ENCODE measurements around the gene CTNNA3. TPM values are rescaled to one million over a fixed set of nuclear protein-coding genes. Genes with fewer than 3 reads are reported as not detected.

The CTNNA3 gene
- polyA plus RNA-seq, 1 experiment = not detected

- DNase-seq (ENCODE audit: low read depth) = no peak
- Histone ChIP-seq H3K27me3 (ENCODE audit: control insufficient read depth, insufficient read depth, low read length) (no peaks in the 10 kb centered on the region), H3K4me3 (ENCODE audit: low read depth, low read length) (no peak overlapping the region), H3K36me3 (ENCODE audit: control insufficient read depth, insufficient read depth, low read length) (no peaks in the 10 kb centered on the region)
- ChIA-PET POLR2A (no interaction called here), CTCF (interaction anchor here (0.6 kb wide), 1 partner anchor 649 kb away, joined by 3 read pairs; no protein-coding TSS in a partner anchor)
- TF ChIP-seq CTCF (IDR thresholded peaks at IDR 0.05; ENCODE audit: insufficient read depth, low read depth, low read length) = no peak
Measured at GRCh38 chr10:66329147-66329546, 1366.8 kb downstream of the CTNNA3 start.

GRCh38 chr10:66326876-66327275, 1369.1 kb downstream of the CTNNA3 start:
- Histone ChIP-seq H3K4me3 (ENCODE audit: low read depth, low read length) (no peak overlapping the region), H3K27me3 (ENCODE audit: control insufficient read depth, insufficient read depth, low read length) (no peaks in the 10 kb centered on the region), H3K36me3 (ENCODE audit: control insufficient read depth, insufficient read depth, low read length) (no peaks in the 10 kb centered on the region)
- TF ChIP-seq CTCF (IDR thresholded peaks at IDR 0.05; ENCODE audit: insufficient read depth, low read depth, low read length) = no peak
- ChIA-PET CTCF (no interaction called here), POLR2A (no interaction called here)
- no peak for DNase-seq (ENCODE audit: low read depth)

DNA sequence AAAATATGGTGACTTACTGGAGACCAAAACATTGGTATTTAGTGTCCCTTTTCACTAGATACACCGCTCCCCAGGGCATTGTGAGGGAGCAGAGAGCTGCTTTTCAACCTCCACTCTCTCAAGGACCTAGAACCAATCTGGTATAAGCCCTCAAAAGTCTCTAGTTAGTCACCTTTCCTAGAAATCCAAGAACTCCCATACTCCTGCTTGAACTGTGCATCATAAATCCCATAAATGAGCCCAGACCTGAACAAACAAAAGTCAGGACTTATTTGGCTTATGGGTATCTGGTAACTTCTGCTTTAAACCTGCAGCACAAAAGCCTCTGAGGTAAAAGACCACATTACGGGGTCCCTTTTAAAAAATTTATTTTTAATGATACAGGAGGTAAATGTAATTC, 1373.2 kb downstream of the CTNNA3 start:
- DNase-seq (ENCODE audit: low read depth) = no peak
- no peaks in the 10 kb centered on the region for H3K27me3 ChIP-seq (ENCODE audit: control insufficient read depth, insufficient read depth, low read length)
- ChIA-PET POLR2A (no interaction called here), CTCF (no interaction called here)
- TF ChIP-seq CTCF (IDR thresholded peaks at IDR 0.05; ENCODE audit: insufficient read depth, low read depth, low read length) = no peak
- no peak overlapping the region for H3K4me3 ChIP-seq (ENCODE audit: low read depth, low read length)
- H3K36me3 ChIP-seq (ENCODE audit: control insufficient read depth, insufficient read depth, low read length) = no peaks in the 10 kb centered on the region

DNA sequence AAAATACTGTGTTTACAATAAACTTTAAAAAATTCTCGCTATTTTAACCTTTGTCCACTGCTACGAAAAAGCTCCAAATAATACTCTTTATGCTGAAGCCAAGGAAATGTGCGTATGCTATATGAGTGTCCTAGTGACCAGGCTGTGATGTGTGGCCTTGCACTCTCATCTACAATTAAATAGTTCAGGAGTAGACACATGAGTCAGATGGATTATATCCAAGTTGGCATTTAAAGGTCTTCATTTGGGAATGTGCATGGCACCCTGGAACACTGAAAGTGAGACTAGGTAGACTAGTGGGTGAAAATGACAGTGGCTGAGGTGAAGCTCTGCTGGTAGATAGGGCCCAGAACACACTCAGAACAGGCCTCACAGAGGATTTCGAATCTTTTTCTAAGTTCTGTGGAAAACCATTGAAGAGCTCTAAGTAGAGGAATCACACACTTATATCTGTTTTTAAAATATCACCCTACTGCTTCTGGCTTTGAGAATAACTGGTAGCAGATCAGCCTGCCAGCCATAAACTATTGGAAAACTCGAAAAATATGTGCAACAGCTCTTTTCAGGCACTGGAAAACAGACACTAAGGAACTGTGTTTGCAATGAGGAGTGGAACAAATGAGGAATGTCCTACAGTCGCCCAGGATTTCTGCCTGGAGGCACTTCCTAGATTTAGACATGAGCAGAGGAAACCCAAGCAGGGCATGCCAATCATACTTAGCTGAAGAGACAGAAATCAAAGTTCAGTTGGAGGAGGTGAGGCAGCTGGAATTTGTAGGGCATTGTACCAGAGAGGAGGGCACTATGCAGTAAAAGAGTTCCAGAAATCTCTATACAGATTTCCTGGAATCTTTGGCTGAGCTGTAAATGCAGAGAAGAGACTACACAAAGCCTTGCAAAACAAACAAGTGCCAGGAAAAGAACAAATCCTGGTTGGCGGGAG, 1374.0 kb downstream of the CTNNA3 start:
- CTCF ChIA-PET = interaction anchor here (1.4 kb wide), 1 partner anchor 10 kb away, joined by 5 read pairs; no protein-coding TSS in a partner anchor
- POLR2A ChIA-PET = no interaction called here

More for the DNA sequence above, 1374.0 kb downstream of the CTNNA3 start:
- no peak for TF ChIP-seq CTCF (IDR thresholded peaks at IDR 0.05; ENCODE audit: insufficient read depth, low read depth, low read length)
- no peaks in the 10 kb centered on the region for H3K27me3 ChIP-seq (ENCODE audit: control insufficient read depth, insufficient read depth, low read length)
- no peak for DNase-seq (ENCODE audit: low read depth)
- H3K36me3 ChIP-seq (ENCODE audit: control insufficient read depth, insufficient read depth, low read length) = no peaks in the 10 kb centered on the region
- H3K4me3 ChIP-seq (ENCODE audit: low read depth, low read length) = no peak overlapping the region

Measured in BJ (cell line).